NB4 (cell line): Measurements from ENCODE around the gene NOL9.

Experiments used
- CTCF ChIP-seq: IDR thresholded peaks from one replicate; pipeline ENCODE4 v1.5.1; 2012; ENCODE audit warnings: low read depth, low read length
- MAX ChIP-seq: IDR thresholded peaks from 2 replicates; pipeline ENCODE4 v1.6.1; 2011; ENCODE audit warnings: low read depth, low read length
- MYC ChIP-seq: IDR thresholded peaks from 2 replicates; pipeline ENCODE4 v1.6.1; 2011; ENCODE audit warnings: low read depth, low read length
- POLR2A ChIP-seq: IDR thresholded peaks from 2 replicates; pipeline ENCODE4 v1.6.1; 2011; ENCODE audit warnings: mild to moderate bottlenecking; ENCODE audit not compliant: insufficient read length; ENCODE audit errors: extremely low read depth

GRCh38 chr1:6545276-6546112 is 8.8 kb downstream of the NOL9 start:
- TF ChIP-seq POLR2A (no peak), CTCF (no peak), MAX (no peak), MYC (no peak)
